Bronchial epithelial cell (primary cell): ENCODE data around the gene NDN. TPM values are rescaled to one million over a fixed set of nuclear protein-coding genes. Genes with fewer than 3 reads are reported as not detected.
A peak's percentile ranks its signal among the peaks of the same experiment; 100 is the strongest.
"Not testable (repeated sequence)": the region's sequence is repeated elsewhere in the genome, so short reads cannot be mapped to it uniquely, and the experiment has no call there.

ENCODE experiments used
- DNase-seq: peaks from one replicate; pipeline ENCODE4 v3.0.0-alpha.2; 2010; ENCODE audit warnings: low read depth
- FAIRE-seq: peaks from 2 replicates; lab custom pipeline; 2011; peaks lifted over from hg19 to GRCh38; lab: Jason Lieb, UNC
- H3K27me3 ChIP-seq: 2 replicates; pipeline ENCODE4 v1.5.1; 2011; ENCODE audit warnings: low read length; ENCODE audit not compliant: control insufficient read depth, insufficient read depth
- H3K36me3 ChIP-seq: 2 replicates; pipeline ENCODE4 v1.5.1; 2011; ENCODE audit warnings: low read length; ENCODE audit not compliant: control insufficient read depth, insufficient read depth
- H3K4me3 ChIP-seq: 2 replicates; pipeline ENCODE4 v1.5.1; 2011; ENCODE audit warnings: mild to moderate bottlenecking, low read depth, low read length, control low read depth
- total RNA-seq: library from RNA; depleted of rRNA; stranded (reverse); fragments of >200 nt; gene quantifications from 2 replicates; pipeline ENCODE4 v1.2.1, GENCODE V29; 2014
- TF ChIP-seq, protein P1 (sequence below): IDR thresholded peaks from 2 replicates; pipeline ENCODE4 v1.5.1; 2011; ENCODE audit warnings: mild to moderate bottlenecking, moderate library complexity, low read length, control low read depth, inconsistent platforms; ENCODE audit not compliant: insufficient read depth, severe bottlenecking

NDN gene, protein sequence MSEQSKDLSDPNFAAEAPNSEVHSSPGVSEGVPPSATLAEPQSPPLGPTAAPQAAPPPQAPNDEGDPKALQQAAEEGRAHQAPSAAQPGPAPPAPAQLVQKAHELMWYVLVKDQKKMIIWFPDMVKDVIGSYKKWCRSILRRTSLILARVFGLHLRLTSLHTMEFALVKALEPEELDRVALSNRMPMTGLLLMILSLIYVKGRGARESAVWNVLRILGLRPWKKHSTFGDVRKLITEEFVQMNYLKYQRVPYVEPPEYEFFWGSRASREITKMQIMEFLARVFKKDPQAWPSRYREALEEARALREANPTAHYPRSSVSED
- 10.0 and 10.9 TPM in 2 replicates for total RNA-seq

DNA sequence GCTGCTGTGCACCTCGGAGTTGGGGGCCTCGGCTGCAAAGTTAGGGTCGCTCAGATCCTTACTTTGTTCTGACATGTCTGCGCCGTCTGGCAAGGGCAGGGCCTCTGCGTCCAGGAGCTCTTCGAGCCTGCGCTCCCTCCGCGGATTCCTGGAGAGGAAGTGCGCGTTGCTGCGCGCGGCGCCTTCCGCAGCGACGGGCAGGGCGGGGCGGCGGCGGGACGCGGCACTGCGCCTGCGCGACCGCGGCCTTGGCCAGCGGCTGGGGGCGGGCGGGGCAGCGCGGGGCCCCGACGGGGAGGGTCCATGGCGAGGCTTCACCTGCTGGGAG is at the start of gene NDN:
Gene NDN (minus strand): TSS at position 163 of the 328 bp plus-strand sequence. CDS start 88 bp downstream, at position 75.
- FAIRE-seq: no peak
- TF ChIP-seq, protein P1, sequence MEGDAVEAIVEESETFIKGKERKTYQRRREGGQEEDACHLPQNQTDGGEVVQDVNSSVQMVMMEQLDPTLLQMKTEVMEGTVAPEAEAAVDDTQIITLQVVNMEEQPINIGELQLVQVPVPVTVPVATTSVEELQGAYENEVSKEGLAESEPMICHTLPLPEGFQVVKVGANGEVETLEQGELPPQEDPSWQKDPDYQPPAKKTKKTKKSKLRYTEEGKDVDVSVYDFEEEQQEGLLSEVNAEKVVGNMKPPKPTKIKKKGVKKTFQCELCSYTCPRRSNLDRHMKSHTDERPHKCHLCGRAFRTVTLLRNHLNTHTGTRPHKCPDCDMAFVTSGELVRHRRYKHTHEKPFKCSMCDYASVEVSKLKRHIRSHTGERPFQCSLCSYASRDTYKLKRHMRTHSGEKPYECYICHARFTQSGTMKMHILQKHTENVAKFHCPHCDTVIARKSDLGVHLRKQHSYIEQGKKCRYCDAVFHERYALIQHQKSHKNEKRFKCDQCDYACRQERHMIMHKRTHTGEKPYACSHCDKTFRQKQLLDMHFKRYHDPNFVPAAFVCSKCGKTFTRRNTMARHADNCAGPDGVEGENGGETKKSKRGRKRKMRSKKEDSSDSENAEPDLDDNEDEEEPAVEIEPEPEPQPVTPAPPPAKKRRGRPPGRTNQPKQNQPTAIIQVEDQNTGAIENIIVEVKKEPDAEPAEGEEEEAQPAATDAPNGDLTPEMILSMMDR: no peak
- Histone ChIP-seq H3K36me3 (no peaks in the 10 kb centered on the region), H3K27me3 (no peaks in the 10 kb centered on the region), H3K4me3 (peak within 1 kb of the TSS; percentile 28)
- DNase-seq: no peak

DNA sequence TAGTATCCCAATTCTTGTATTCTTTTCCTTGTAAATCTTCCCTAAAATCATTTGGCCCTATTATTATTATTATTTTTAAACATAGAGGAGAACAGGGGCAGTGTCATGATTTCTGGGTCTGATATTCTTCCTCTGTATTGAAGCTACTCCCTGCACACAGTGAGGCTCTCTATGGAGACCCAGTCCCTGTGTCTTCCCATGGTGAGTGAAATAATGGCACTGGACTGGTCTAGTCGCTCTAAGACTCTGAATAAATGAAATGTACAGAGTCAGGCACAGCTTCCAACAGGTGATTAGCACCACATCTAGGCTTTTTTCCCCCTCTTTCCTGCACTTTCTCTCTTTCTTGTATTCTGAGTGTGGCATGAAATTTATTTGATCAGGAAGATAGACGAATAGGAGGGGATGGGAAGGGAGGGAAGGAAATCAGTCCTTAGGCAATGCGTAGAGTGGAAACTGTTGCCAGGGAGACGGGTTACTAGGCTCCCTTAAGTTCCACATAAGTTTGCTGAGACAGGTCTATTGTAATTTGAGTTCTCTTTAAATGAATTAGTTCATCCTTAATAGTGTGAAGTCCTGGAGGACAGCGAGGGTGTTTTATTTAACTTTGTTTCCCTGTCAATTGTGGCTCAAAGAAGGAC is 49.0 kb upstream of the NDN start:
- TF ChIP-seq, protein P1: no peak
- Histone ChIP-seq H3K36me3 (no peaks in the 10 kb centered on the region), H3K27me3 (no peaks in the 10 kb centered on the region), H3K4me3 (no peak overlapping the region)
- no peak for FAIRE-seq
- no peak for DNase-seq

DNA sequence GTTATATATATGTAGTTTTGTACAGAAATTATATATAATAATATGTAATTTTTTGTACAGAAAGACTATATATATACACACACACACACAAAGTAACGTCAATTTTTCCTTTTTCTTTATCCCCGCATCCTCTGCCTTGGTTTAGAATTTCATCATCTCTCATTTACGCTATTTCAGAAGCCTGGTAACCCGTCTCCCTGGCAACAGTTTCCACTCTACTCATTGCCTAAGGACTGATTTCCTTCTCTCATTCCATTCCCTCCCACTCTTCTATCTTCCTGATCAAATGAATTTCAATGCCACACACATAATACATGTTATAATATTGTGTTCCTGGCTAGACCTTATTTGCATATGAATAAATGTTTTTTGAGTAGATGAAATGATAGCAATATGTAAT is 47.8 kb upstream of the NDN start:
- Histone ChIP-seq H3K36me3 (no peaks in the 10 kb centered on the region), H3K27me3 (no peaks in the 10 kb centered on the region), H3K4me3 (no peak overlapping the region)
- TF ChIP-seq, protein P1: no peak
- no peak for DNase-seq
- no peak for FAIRE-seq

DNA sequence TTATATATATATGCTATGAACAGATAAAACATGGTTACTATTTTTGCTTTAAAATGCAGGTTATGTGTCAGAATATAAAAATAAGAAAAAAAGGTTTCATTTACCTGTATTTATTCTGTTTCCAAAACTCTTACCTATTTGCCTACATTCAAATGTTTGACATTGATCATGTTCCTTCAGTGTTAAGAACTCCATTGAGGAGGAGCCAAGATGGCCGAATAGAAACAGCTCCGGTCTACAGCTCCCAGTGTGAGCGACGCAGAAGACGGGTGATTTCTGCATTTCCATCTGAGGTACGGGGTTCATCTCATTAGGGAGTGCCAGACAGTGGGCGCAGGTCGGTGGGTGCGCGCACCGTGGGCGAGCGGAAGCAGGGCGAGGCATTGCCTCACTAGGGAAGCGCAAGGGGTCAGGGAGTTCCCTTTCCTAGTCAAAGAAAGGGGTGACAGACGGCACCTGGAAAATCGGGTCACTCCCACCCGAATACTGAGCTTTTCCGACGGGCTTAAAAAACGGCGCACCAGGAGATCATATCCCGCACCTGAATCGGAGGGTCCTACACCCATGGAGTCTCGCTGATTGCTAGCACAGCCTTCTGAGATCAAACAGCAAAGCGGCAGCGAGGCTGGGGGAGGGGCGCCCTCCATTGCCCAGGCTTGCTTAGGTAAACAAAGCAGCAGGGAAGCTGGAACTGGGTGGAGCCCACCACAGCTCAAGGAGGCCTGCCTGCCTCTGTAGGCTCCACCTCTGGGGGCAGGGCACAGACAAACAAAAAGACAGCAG is 27.0 kb upstream of the NDN start:
- H3K36me3 ChIP-seq, H3K4me3 ChIP-seq, DNase-seq, H3K27me3 ChIP-seq, FAIRE-seq: not testable (repeated sequence)

DNA sequence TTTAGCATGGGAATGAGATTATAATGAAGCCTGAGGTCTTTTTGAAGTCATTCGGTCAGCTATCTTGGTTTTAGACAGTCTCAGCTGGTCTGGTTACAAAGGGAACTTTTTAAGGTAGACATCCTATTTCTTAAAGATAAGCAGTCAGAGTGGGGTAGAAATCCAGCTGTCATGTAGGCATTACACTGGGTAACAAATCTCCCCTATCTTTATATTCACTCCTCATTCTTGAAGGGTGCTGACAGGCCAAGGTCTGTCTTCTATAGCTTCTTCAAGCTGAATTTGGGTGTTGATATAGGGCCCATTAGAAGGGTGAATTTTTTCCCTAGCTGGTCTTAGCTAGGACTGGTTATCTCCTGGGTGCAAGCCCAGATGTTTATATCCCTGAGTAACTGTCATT is 21.2 kb upstream of the NDN start:
- DNase-seq (no peak), FAIRE-seq (no peak)
- H3K4me3 ChIP-seq: no peak overlapping the region
- no peaks in the 10 kb centered on the region for H3K36me3 ChIP-seq
- TF ChIP-seq, protein P1: no peak
- no peaks in the 10 kb centered on the region for H3K27me3 ChIP-seq

DNA sequence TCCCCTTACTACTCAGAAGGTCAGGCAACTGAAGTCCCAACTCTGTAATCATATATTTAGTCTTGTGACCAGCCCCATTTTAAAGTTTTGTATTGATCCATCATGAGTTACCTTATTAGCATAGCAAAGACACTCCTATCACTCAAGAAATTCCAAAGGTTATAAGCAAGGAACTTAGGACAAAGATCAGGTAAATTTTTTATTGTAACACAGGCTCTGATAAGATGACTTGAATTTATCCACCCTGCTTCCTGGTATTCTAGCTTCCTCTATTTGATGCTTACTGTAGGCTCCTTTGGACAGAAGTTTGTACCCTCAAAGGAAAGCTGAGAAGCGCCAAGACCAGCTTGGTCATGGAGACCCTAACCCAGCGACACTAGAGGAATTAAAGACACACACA is 8.2 kb upstream of the NDN start:
- TF ChIP-seq, protein P1: no peak
- no peak for DNase-seq
- no peak overlapping the region for H3K4me3 ChIP-seq
- no peaks in the 10 kb centered on the region for H3K36me3 ChIP-seq
- H3K27me3 ChIP-seq: no peaks in the 10 kb centered on the region
- FAIRE-seq: no peak
